GM21737 (cell line): ENCODE data around the gene LIPA.

ENCODE experiments used
- ATAC-seq: cut with Tn5 transposase; IDR thresholded peaks from one replicate; pipeline ENCODE4 v1.9.1; 2021; ENCODE audit warnings: mild to moderate bottlenecking, moderate library complexity; ENCODE audit not compliant: unreplicated experiment

Gene LIPA

GRCh38 chr10:89241486-89242344 lies 9.9 kb downstream of the LIPA start:
- ATAC-seq, result no peak

GRCh38 chr10:89241026-89241425 lies 10.5 kb downstream of the LIPA start:
- no peak for ATAC-seq

GRCh38 chr10:89240519-89240918 lies 11.1 kb downstream of the LIPA start:
- no peak for ATAC-seq

GRCh38 chr10:89238956-89239644 lies 12.5 kb downstream of the LIPA start:
- ATAC-seq, result no peak

- ATAC-seq, result no peak
Measured at GRCh38 chr10:89237849-89238248, 13.7 kb downstream of the LIPA start.

GRCh38 chr10:89236226-89236797 lies 15.3 kb downstream of the LIPA start:
- no peak for ATAC-seq

GRCh38 chr10:89235073-89235798 lies 16.3 kb downstream of the LIPA start:
- ATAC-seq, result no peak

GRCh38 chr10:89233033-89233432 lies 18.5 kb downstream of the LIPA start:
- ATAC-seq, result no peak

- no peak for ATAC-seq
Measured at GRCh38 chr10:89228962-89229361, 22.6 kb downstream of the LIPA start.

GRCh38 chr10:89228146-89228545 lies 23.4 kb downstream of the LIPA start:
- no peak for ATAC-seq

- ATAC-seq, result no peak
Measured at GRCh38 chr10:89226891-89227290, 24.7 kb downstream of the LIPA start.

- no peak for ATAC-seq
Measured at GRCh38 chr10:89224739-89225443, 26.7 kb downstream of the LIPA start.

- no peak for ATAC-seq
Measured at GRCh38 chr10:89221919-89222318, 29.7 kb downstream of the LIPA start.

- ATAC-seq, result no peak
Measured at GRCh38 chr10:89219513-89220218, 31.9 kb downstream of the LIPA start.

GRCh38 chr10:89217057-89217990 lies 34.3 kb downstream of the LIPA start:
- no peak for ATAC-seq

GRCh38 chr10:89216056-89216455 lies 35.5 kb downstream of the LIPA start:
- ATAC-seq, result no peak

GRCh38 chr10:89215511-89215910 lies 36.1 kb downstream of the LIPA start:
- ATAC-seq, result no peak

- ATAC-seq, result no peak
Measured at GRCh38 chr10:89214566-89215165, 36.9 kb downstream of the LIPA start.
